ENCODE measurements around the gene MRPL21.

GRCh38 chr11:68910965-68911364 lies 7.3 kb upstream of the MRPL21 start:
- TF ChIP-seq CTCF (conservative IDR thresholded peaks at IDR 0.05; ENCODE audit: low read length) (no peak), EZH2phosphoT487 (IDR thresholded peaks at IDR 0.05; ENCODE audit: borderline replicate concordance, low read depth, low read length) (no peak)
